ENCODE measurements around the gene TBCD. TPM values are rescaled to one million over a fixed set of nuclear protein-coding genes. Genes with fewer than 3 reads are reported as not detected.
A peak's percentile ranks its signal among the peaks of the same experiment; 100 is the strongest.

Gene TBCD
- total RNA-seq, 1 donor from 2014 or later = 207 TPM

DNA sequence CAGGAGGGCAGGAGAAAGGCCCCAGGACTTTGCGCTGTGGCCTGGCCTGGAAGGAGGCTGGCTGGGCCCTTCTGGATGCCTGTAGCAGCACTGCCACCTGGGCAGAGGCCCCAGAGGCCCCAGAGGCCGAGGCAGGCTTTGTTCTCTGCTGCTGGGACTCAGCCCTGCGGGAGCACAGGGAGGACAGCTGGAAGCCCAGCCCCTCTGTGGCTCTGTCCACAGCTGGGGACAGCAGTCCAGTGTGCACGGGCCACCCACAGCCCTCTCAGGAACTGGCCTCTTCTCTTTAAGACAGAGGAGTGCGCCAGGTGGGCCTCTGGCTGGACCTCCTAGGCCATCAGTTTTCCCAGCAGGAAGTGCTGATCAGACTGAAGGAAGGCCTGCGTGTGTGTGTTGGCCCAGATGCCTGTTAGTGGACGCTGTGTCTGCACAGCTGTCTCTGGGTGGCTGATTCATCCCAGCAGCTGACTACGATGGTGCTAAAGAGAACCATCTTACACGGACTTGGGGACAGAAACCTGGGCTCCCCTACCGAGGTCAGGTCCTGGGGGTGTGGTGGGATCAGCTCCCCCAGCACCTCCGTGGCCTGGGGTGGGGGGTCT is 114.8 kb downstream of the TBCD start:
- H3K4me3 Mint-ChIP-seq (ENCODE audit: unreplicated experiment) = no peak overlapping the region
- H3K36me3 Mint-ChIP-seq (ENCODE audit: low read depth, unreplicated experiment) = peaks cover 13% of the 10 kb centered on the region
- TF ChIP-seq, protein P1, sequence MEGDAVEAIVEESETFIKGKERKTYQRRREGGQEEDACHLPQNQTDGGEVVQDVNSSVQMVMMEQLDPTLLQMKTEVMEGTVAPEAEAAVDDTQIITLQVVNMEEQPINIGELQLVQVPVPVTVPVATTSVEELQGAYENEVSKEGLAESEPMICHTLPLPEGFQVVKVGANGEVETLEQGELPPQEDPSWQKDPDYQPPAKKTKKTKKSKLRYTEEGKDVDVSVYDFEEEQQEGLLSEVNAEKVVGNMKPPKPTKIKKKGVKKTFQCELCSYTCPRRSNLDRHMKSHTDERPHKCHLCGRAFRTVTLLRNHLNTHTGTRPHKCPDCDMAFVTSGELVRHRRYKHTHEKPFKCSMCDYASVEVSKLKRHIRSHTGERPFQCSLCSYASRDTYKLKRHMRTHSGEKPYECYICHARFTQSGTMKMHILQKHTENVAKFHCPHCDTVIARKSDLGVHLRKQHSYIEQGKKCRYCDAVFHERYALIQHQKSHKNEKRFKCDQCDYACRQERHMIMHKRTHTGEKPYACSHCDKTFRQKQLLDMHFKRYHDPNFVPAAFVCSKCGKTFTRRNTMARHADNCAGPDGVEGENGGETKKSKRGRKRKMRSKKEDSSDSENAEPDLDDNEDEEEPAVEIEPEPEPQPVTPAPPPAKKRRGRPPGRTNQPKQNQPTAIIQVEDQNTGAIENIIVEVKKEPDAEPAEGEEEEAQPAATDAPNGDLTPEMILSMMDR (IDR thresholded peaks at IDR 0.05; ENCODE audit: unreplicated experiment) = no peak
- H3K4me1 Mint-ChIP-seq (ENCODE audit: unreplicated experiment) = peaks cover 10% of the 10 kb centered on the region
- no peak overlapping the region for H3K27ac Mint-ChIP-seq (ENCODE audit: unreplicated experiment)
- H3K27me3 Mint-ChIP-seq (ENCODE audit: unreplicated experiment) = peaks cover 10% of the 10 kb centered on the region
- no peak for DNase-seq (ENCODE audit: low spot score)
- H3K9me3 Mint-ChIP-seq (ENCODE audit: unreplicated experiment) = no peaks in the 10 kb centered on the region

DNA sequence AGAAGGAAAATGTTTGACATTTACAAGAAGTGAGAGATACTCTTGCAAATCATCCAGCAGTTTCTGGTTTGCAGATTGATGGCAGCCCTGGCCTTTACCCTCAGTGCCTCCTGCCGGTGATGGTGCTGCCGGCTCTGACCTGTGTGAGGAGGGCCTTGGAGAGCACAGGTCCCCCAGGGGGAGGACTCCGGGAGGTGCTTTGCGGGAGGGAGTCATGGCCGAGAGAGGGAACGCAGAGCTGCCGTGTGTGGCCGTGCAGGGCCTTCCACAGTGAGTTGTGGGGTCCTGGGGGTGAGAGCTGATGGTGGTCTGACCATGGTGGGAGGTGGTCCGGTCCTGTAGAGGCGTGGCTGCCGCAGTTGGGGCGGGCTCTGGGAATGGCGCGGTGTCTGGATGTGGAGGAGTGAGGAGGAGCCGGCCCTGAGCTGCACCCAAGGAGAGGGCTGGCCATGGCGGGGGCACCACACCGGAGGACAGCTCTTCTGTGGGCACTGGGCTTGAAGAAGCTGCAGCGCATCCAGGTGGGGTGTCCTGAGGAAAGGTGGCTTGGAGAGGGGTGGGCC is 116.0 kb downstream of the TBCD start:
- Mint-ChIP-seq H3K27ac (ENCODE audit: unreplicated experiment) (no peak overlapping the region), H3K27me3 (ENCODE audit: unreplicated experiment) (peaks cover 10% of the 10 kb centered on the region), H3K4me1 (ENCODE audit: unreplicated experiment) (peaks cover 10% of the 10 kb centered on the region), H3K36me3 (ENCODE audit: low read depth, unreplicated experiment) (peaks cover 17% of the 10 kb centered on the region), H3K4me3 (ENCODE audit: unreplicated experiment) (no peak overlapping the region), H3K9me3 (ENCODE audit: unreplicated experiment) (no peaks in the 10 kb centered on the region)
- TF ChIP-seq, protein P1 (IDR thresholded peaks at IDR 0.05; ENCODE audit: unreplicated experiment) = no peak
- DNase-seq (ENCODE audit: low spot score) = no peak

DNA sequence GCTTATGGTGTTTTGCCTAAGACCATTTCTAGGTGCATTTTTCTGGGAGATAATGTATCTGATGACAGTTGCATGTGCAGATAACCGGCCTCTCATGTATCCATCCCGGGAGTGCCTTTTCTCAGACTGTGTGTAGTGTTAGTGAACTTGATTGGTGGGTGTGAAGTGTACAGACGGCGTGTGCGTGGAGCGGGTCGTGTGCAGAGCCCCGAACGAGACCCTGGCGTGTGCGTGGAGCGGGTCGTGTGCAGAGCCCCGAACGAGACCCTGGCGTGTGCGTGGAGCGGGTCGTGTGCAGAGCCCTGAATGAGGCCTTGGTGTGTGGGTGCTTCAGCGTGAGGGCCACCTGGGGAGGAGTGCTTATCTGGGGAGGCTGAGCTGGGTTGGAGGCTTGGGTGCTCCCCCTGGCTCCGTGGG is 116.9 kb downstream of the TBCD start:
- Mint-ChIP-seq H3K27me3 (ENCODE audit: unreplicated experiment) (peaks cover 8% of the 10 kb centered on the region), H3K9me3 (ENCODE audit: unreplicated experiment) (no peaks in the 10 kb centered on the region), H3K4me3 (ENCODE audit: unreplicated experiment) (no peak overlapping the region), H3K36me3 (ENCODE audit: low read depth, unreplicated experiment) (peaks cover 23% of the 10 kb centered on the region), H3K4me1 (ENCODE audit: unreplicated experiment) (peaks cover 10% of the 10 kb centered on the region), H3K27ac (ENCODE audit: unreplicated experiment) (peak overlapping the region; percentile 33)
- TF ChIP-seq, protein P1 (IDR thresholded peaks at IDR 0.05; ENCODE audit: unreplicated experiment) = no peak
- no peak for DNase-seq (ENCODE audit: low spot score)

DNA sequence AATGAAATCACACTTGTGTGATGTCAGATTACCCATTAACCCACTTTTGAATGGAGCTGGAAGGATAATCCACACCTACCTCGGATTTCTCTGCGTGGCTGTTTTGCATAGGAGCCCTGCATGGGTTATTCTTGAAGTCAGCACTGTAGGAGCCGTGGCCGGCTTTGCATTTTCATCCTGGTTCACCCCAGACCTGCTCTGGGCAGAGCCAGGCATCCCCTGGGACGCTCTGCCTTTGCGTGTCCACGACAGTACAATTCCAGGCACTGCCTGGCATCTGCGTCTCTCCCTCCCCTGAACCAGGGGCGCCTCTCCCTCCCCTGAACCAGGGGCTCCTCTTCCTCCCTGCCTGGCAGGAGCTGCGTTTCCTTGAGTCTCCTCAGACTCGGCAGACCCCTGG is 117.7 kb downstream of the TBCD start:
- no peak for DNase-seq (ENCODE audit: low spot score)
- Mint-ChIP-seq H3K4me1 (ENCODE audit: unreplicated experiment) (peaks cover 7% of the 10 kb centered on the region), H3K9me3 (ENCODE audit: unreplicated experiment) (no peaks in the 10 kb centered on the region), H3K4me3 (ENCODE audit: unreplicated experiment) (no peak overlapping the region), H3K36me3 (ENCODE audit: low read depth, unreplicated experiment) (peaks cover 23% of the 10 kb centered on the region), H3K27me3 (ENCODE audit: unreplicated experiment) (peaks cover 8% of the 10 kb centered on the region), H3K27ac (ENCODE audit: unreplicated experiment) (no peak overlapping the region)
- TF ChIP-seq, protein P1 (IDR thresholded peaks at IDR 0.05; ENCODE audit: unreplicated experiment) = no peak

DNA sequence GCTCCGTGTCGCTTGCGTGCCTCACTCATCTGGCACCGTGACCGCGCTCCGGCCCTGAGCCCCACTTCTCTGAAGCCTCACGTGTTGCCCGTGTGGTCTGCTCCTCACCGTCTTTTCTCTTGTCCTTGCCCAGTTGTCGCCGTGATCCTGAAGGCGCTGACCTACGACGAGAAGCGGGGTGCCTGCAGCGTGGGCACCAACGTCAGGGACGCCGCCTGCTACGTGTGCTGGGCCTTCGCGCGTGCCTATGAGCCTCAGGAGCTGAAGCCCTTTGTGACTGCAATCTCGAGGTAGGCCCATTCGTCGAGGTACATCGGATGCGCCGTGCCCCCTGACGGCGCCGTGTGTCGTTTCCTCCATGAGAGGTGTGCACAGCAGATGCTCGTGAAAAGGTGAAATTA is 118.2 kb downstream of the TBCD start:
- Mint-ChIP-seq H3K36me3 (ENCODE audit: low read depth, unreplicated experiment) (peaks cover 27% of the 10 kb centered on the region), H3K4me1 (ENCODE audit: unreplicated experiment) (peaks cover 12% of the 10 kb centered on the region), H3K27me3 (ENCODE audit: unreplicated experiment) (peaks cover 8% of the 10 kb centered on the region), H3K4me3 (ENCODE audit: unreplicated experiment) (no peak overlapping the region), H3K9me3 (ENCODE audit: unreplicated experiment) (no peaks in the 10 kb centered on the region), H3K27ac (ENCODE audit: unreplicated experiment) (no peak overlapping the region)
- TF ChIP-seq, protein P1 (IDR thresholded peaks at IDR 0.05; ENCODE audit: unreplicated experiment) = no peak
- DNase-seq (ENCODE audit: low spot score) = no peak

Data from endothelial cell (in vitro differentiated cells).